ENCODE data around the gene UQCR10.
"Not testable (repeated sequence)": the region's sequence is repeated elsewhere in the genome, so short reads cannot be mapped to it uniquely, and the experiment has no call there.

The UQCR10 gene

DNA sequence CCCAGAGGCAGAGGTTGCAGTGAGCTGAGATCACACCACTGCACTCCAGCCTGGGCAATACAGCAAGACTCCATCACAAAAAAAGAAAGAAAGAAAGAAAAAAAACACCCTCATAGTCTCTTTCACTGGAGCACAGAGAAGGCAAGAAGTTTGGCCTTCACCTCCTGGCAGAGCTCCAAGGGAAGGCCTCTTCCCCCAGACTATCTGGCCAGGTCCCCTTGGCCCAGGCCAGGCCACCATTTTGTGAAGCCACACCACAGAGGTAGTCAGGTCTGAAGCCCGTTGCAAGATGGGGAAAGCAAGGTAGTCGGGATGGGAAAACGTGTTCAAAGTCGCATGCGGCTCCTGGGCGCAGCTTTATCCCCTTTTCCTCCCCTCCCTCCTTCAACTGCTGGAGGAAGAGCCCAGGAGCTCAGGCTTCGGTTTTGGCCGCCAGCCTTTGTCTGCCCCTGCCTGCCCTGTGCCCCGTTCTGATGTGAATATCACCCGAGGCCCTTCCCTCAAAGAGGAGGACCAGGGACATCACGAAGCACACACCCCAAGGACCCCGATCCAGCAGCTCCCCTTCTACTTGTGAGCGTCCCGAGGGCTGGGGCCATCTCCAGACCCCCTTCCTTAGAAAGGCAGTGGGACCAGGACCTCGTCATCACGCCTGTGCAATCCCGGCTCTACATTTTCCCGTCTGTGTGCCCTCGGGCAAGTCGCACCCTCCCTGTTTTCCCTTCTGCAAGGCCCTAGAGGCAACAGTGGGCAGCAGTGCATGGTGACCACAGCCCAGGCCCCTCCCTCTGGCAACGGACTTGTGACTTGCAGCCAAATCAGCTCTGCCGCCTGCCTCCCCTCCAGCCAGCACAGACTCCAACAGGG is 29.7 kb upstream of the UQCR10 start:
- FAIRE-seq: no peak

DNA sequence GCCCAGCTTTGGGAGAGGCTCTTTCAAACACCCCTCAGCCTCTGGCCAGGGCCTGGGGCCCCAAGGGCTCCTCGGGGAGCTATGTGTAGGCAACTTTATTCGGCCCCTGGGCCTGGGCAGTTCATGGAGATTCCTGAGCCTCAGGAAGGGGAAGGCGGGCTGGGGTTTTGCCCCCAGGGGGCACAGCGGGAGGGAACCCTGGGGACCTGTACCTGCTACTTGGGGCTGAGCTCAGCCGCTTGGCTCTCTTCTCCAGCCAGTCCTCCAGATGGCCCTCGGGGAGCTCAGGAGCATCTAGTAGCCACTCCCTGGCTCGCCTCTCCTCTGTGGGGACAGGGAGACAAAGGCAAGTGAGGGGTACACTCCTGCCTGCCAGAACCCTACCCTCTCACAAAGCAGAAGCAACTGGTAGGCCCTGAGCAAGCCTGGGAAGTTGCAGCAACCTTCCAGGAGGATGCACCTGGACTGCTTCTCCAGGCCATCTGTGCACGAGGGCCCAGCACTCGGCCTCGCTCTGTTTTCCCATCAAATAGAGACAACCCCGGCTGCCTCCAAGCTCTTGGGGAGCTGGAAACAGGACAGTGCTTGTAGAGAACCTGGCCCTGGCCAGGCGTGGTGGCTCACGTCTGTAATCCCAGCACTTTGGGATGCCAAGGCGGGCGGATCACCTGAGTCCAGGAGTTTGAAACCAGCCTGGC is 28.9 kb upstream of the UQCR10 start:
- no peak for FAIRE-seq

GRCh38 chr22:29739346-29739875 is 27.8 kb upstream of the UQCR10 start:
- no peak for FAIRE-seq

- FAIRE-seq: no peak
Observed at GRCh38 chr22:29740216-29740615, 27.0 kb upstream of the UQCR10 start.

GRCh38 chr22:29741926-29742325 is 25.2 kb upstream of the UQCR10 start:
- FAIRE-seq: no peak

DNA sequence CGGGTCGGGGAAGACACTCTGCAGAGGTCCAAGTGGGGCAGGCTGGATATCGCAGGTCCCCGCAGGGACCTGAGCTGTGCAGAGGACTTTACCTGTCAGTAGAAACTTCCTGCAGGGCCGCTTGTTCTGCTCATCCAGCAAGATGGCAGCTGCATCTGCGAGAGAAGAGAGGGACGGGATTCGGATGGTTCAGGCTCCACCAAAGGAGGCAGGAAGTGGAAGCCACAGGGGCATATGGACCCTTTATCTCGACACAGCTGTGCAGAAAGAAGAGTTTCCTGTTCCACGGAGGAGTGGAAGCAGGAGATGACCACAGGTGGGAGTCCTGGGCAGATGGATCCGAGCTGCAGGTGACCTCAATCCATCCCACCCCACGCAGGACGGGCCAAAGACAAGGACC is 24.8 kb upstream of the UQCR10 start:
- FAIRE-seq: no peak

- FAIRE-seq: no peak
Observed at GRCh38 chr22:29744902-29745301, 22.3 kb upstream of the UQCR10 start.

DNA sequence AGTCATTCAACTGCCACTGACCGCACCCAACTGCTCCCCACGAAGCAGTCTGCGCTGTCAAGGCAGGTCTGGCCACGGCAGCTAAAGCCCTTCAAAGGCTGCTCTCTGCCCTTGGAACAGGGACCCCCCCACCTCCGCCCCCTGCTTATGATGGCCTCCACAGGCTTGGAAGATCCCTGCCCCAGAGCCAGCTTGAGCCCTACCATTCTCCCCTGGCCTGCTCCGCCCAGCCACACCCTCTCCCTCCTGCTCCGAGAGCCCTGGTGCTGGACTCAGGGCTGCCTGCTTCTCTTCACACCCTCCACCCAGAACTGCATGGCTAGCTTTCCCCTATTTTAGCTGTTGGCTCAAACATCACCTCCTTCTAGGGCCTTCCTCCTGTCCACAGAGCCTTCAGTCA is 19.3 kb upstream of the UQCR10 start:
- no peak for FAIRE-seq

- no peak for FAIRE-seq
Observed at GRCh38 chr22:29748248-29748893, 18.8 kb upstream of the UQCR10 start.

DNA sequence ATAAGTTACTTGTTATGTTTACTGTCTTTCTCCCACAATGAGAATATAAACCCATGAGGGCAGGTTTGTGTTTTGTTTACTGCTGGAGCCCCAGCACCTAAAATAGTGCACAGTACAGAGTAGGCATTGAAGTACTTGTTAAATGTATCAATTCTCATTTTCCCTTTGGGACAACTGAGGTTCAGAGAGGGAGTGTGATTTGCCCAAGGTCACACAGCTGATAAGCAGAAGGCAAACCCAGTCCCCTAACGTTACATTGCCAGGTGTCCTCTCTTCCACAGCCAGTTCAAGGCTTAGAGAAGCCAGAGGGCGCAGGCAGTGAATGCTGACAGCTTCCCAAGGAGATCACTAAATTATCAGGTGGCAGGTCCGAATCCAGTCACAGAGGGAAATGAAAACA is 17.1 kb upstream of the UQCR10 start:
- FAIRE-seq: no peak

DNA sequence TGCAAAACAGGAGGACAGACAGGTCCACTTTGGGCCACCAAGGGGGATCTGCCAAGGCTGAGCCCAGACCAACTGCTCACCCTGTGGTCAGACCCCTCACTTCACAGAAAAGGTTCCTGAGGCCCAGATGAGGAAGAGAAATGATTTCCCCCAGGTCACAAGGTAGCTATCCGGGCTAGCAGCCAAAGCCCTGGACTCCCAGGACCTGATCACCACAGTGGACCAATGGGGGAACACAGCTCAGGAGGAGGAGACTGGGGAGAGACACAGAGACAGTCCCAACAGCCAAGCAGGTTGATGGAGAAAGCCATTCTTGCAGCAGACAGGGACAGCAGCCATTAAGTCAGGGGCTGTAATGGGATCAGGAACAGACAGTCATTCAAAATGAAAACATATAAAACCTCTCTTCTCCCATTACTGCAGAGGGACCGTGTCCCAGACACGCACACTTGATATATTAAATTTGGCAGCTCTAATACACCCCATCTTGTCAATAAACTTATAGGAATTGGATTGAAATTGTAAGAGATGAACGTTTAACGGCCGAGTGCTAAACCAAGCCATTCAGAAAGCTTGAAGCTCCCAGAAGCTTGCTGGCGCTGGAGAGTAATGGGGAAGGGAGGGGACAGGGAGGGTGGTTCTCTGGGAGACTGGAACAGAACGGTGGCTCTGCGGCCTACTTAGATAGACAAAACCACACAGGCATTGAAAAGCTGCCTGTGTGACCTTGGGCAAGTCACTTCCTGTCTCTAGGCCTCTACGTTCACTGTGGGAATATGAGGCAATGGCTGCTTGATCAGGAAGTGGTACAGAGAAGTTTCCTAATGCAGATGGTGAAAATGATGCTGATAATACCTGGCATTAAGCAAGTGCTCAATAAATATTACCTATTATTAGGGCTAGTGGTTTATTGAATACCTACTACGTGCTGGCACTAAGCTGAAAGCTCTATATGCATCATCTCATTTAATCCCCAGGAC is 16.3 kb upstream of the UQCR10 start:
- FAIRE-seq: no peak

DNA sequence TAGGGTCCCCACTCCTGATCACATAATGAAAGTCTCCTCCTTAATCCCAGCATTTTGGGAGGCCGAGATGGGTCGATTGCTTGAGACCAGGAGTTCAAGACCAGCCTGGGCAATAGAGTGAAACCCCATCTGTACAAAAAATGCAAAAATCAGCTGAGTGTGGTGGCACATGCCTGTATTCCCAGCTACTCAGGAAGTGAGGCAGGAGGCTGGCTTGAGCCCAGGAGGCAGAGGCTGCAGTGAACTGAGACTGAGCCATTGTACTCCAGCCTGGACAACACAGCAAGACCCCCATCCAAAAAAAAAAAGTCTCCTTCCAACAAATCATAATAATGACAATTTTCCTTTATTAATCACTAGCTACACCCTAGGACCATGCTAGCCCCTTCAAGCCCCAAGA is 15.5 kb upstream of the UQCR10 start:
- no peak for FAIRE-seq

DNA sequence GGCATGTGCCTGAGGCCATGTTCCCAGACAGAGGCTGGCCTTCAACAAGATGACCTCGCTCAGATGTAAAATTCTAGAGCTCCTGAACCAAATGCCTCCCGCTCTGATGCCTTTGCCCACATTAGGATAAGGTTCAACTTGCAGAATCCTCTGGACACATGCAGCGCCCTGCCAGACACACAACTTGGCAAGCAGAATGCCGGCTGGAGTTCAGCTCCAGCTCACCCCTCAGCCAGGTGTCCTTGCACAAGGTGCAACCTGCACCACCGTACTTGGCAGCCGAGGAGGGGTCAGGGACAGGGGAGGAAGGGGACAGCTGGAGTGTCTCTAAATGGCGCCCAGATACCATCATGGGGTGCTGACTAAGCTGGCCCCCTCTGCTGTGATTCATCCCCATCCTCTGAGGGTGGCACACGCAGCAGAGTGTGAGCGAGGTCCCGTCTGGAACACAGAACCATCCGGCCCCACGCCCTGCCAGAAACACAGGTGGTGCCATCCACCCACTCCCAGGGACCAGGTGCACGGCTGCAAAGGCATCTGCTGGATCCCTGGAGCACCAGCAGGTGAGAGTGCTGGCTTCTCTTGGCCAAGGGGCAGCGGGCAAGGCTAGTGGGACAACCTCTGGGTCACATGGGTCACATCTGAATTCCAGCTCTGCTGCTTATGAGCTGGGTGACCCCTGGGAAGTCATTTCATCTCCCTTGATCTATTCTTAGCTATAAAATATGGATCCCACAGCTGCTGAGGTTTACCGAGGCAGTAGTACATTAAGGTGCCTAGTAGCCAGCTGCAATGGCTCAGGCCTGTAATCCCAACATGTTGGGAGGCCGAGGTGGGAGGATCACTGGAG is 13.1 kb upstream of the UQCR10 start:
- FAIRE-seq: no peak

- FAIRE-seq: not testable (repeated sequence)
Observed at GRCh38 chr22:29754658-29755395, 12.3 kb upstream of the UQCR10 start.

- no peak for FAIRE-seq
Observed at GRCh38 chr22:29755889-29756288, 11.3 kb upstream of the UQCR10 start.

- FAIRE-seq: no peak
Observed at GRCh38 chr22:29756341-29756740, 10.8 kb upstream of the UQCR10 start.

GRCh38 chr22:29757096-29757495 is 10.1 kb upstream of the UQCR10 start:
- no peak for FAIRE-seq

DNA sequence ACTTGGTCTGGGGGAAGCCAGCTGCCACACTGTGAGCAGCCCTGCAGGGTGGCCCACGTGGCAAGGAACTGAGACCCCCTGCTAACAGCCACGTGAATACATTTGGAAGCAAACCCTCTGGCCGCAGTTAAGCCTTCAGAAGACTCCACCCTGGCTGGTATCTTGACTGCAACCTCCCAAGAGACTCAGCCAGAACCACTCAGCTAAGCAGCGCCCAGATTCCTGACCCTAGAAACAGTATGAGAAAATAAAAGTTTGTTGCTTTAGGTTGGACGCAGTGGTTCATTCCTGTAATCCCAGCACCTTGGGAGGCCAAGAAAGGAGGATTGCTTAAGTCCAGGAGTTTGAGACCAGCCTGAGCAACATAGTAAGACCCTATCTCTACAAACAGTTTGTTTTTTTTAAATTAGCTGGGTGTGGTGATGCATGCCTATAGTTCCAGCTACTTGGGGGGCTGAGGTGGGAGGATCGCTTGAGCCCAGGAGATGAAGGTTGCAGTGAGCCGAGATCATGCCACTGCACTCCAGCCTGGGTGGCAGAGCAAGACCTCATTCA is 9.0 kb upstream of the UQCR10 start:
- FAIRE-seq: no peak

GRCh38 chr22:29758959-29759358 is 8.2 kb upstream of the UQCR10 start:
- no peak for FAIRE-seq

- no peak for FAIRE-seq
Observed at GRCh38 chr22:29762263-29762662, 4.9 kb upstream of the UQCR10 start.

Measured in G401.6 (cell line).